PC-3 (cell line): Measurements from ENCODE around the gene MEFV. TPM values are rescaled to one million over a fixed set of nuclear protein-coding genes. Genes with fewer than 3 reads are reported as not detected.

Experiments used
- ATAC-seq: fragments of 200-7000 bp; cut with Tn5 transposase; 2 replicates; pipeline ENCODE4 v1.9.1; 2020; ENCODE audit warnings: mild to moderate bottlenecking, moderate library complexity
- BruUV-seq: library from RNA; stranded (reverse); fragments of 400-500 nt; replicated peaks from 2 replicates; lab custom pipeline; 2021; lab: Mats Ljungman, UMichigan
- CTCF ChIA-PET: fragments of 300-600 bp; sonication (Branson Sonifier 250); formaldehyde crosslinking; loops from one replicate; lab custom pipeline; 2022; ENCODE audit warnings: antibody characterized with exemption; lab: Charles Lee
- POLR2A ChIA-PET: fragments of 300-600 bp; sonication (Branson Sonifier 250); formaldehyde crosslinking; loops from one replicate; lab custom pipeline; 2022; ENCODE audit warnings: antibody characterized with exemption; ENCODE audit not compliant: unreplicated experiment; lab: Charles Lee
- DNase-seq: peaks from one replicate; pipeline ENCODE4 v3.0.0-alpha.2; 2015
- H2AFZ ChIP-seq: fragments of 300-600 bp; sonication (generic); 2 replicates; pipeline ENCODE4 v1.6.0; 2016; ENCODE audit warnings: antibody characterized with exemption, low read length
- H3F3A ChIP-seq: fragments of 300-600 bp; sonication (generic); one replicate; pipeline ENCODE4 v1.6.0; 2017; ENCODE audit warnings: antibody characterized with exemption, low read length, control low read depth, mild to moderate bottlenecking; ENCODE audit not compliant: unreplicated experiment
- H3K27ac ChIP-seq: fragments of 300-600 bp; sonication (generic); 2 replicates; pipeline ENCODE4 v1.5.1; 2016; ENCODE audit warnings: mild to moderate bottlenecking, low read length
- H3K27me3 ChIP-seq: fragments of 300-600 bp; sonication (generic); 2 replicates; pipeline ENCODE4 v1.6.1; 2016; ENCODE audit warnings: low read length, mixed read lengths
- H3K36me3 ChIP-seq: fragments of 300-600 bp; sonication (generic); 2 replicates; pipeline ENCODE4 v1.6.1; 2016; ENCODE audit warnings: low read depth, mixed run types, low read length, mixed read lengths
- H3K4me1 ChIP-seq: fragments of 300-600 bp; sonication (generic); 2 replicates; pipeline ENCODE4 v1.5.1; 2016; ENCODE audit warnings: low read length; ENCODE audit not compliant: insufficient read depth
- H3K4me2 ChIP-seq: fragments of 300-600 bp; sonication (generic); 2 replicates; pipeline ENCODE4 v1.6.0; 2016; ENCODE audit warnings: low read length
- H3K4me3 ChIP-seq: fragments of 300-600 bp; sonication (generic); 2 replicates; pipeline ENCODE4 v1.5.1; 2016; ENCODE audit warnings: mild to moderate bottlenecking, low read length, mixed read lengths
- H3K79me2 ChIP-seq: fragments of 300-600 bp; sonication (generic); 2 replicates; pipeline ENCODE4 v1.6.1; 2017; ENCODE audit warnings: low read length, mixed read lengths
- H3K9ac ChIP-seq: fragments of 300-600 bp; sonication (generic); 2 replicates; pipeline ENCODE4 v1.6.0; 2016; ENCODE audit warnings: mild to moderate bottlenecking, low read length
- H3K9me2 ChIP-seq: fragments of 300-600 bp; sonication (generic); replicated peaks from 2 replicates; pipeline ENCODE4 v1.6.1; 2016; ENCODE audit warnings: mixed run types, low read length, mixed read lengths
- H3K9me3 ChIP-seq: fragments of 300-600 bp; sonication (generic); 2 replicates; pipeline ENCODE4 v1.6.1; 2016; ENCODE audit warnings: low read length, mixed read lengths
- H4K20me1 ChIP-seq: fragments of 300-600 bp; sonication (generic); 2 replicates; pipeline ENCODE4 v1.6.1; 2016; ENCODE audit warnings: low read length, mixed read lengths
- EZH2 ChIP-seq: fragments of 300-600 bp; sonication (generic); IDR thresholded peaks from one replicate; pipeline ENCODE4 v1.6.1; 2017; ENCODE audit warnings: antibody characterized with exemption, mild to moderate bottlenecking, low read length; ENCODE audit not compliant: unreplicated experiment
- EZH2phosphoT487 ChIP-seq: fragments of 300-600 bp; sonication (generic); IDR thresholded peaks from 2 replicates; pipeline ENCODE4 v1.6.1; 2018; ENCODE audit warnings: mild to moderate bottlenecking, antibody characterized with exemption, low read length, borderline replicate concordance
- intact Hi-C: fragments of 100-400 bp; cut with micrococcal nuclease; formaldehyde crosslinking; loops from 2 replicates; pipeline ENCODE4 v1.9.0; 2023
- total RNA-seq: library from RNA; depleted of rRNA; stranded (reverse); fragments of >200 nt; gene quantifications from 2 replicates; pipeline ENCODE4 v1.2.3, GENCODE V29; 2014
- TF ChIP-seq, protein P1 (sequence below): fragments of 300-600 bp; sonication (generic); conservative IDR thresholded peaks from 2 replicates; pipeline ENCODE4 v1.5.1; 2017; ENCODE audit warnings: antibody characterized with exemption, low read depth, mild to moderate bottlenecking, low read length

The MEFV gene
- total RNA-seq, 1 experiment from 2014 or later, result 0.04 TPM

DNA sequence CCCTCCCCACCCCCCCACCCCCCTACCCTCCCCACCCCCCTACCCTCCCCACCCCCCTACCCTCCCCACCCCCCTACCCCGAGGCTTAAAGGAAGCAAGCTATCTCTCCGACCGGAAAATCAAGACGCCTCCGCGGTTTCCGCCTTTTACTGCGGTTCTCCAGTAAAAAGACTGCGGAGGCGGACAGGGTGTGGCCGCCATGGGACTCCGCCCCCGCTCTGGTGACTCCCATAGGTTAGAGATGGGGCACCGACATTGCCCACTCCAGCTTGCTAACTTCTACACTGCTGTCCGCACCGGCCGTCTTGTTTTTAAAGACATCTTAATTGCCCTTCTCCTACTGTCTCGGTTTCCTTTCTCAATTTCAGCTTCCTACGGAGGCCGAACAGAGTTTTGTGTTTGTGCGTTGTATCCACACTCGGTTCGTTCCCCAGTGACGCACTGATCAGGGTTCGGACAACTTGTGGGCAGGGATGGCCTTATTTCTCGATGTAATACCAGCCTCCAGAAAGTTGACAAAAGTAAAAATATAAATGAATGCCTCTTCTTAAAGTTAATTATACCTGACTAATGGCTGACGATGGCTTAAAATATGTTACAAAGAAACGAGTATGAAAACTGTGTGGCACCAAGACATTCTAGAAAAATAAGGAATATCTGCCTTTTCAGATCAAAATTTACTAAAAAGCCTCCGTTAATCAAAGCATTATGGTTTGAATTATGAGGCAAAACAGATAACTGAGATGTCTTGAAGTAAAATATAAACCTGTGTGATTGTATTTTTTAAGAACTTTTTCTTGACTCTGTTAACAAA is 20.4 kb downstream of the MEFV start:
- no peaks in the 10 kb centered on the region for H3K9me2 ChIP-seq
- intact Hi-C loops, result no loop called here
- H3K9me3 ChIP-seq, result no peaks in the 10 kb centered on the region; the same call in 1 of the 2 replicates
- no peak overlapping the region for H3K4me2 ChIP-seq
- H3K27ac ChIP-seq, result no peak overlapping the region
- H3F3A ChIP-seq, result no peaks in the 10 kb centered on the region
- H2AFZ ChIP-seq, result no peak overlapping the region
- ATAC-seq, result no peak
- H3K4me1 ChIP-seq, result peaks cover 8% of the 10 kb centered on the region; the same call in 1 of the 2 replicates
- no peaks in the 10 kb centered on the region for H3K27me3 ChIP-seq
- no peak overlapping the region for H3K9ac ChIP-seq
- H4K20me1 ChIP-seq, result no peaks in the 10 kb centered on the region
- no TSS peak for BruUV-seq
- POLR2A ChIA-PET, result no interaction called here
- CTCF ChIA-PET, result no interaction called here
- H3K79me2 ChIP-seq, result peaks cover 15% of the 10 kb centered on the region
- DNase-seq, result peak; percentile 19
- TF ChIP-seq, protein P1, sequence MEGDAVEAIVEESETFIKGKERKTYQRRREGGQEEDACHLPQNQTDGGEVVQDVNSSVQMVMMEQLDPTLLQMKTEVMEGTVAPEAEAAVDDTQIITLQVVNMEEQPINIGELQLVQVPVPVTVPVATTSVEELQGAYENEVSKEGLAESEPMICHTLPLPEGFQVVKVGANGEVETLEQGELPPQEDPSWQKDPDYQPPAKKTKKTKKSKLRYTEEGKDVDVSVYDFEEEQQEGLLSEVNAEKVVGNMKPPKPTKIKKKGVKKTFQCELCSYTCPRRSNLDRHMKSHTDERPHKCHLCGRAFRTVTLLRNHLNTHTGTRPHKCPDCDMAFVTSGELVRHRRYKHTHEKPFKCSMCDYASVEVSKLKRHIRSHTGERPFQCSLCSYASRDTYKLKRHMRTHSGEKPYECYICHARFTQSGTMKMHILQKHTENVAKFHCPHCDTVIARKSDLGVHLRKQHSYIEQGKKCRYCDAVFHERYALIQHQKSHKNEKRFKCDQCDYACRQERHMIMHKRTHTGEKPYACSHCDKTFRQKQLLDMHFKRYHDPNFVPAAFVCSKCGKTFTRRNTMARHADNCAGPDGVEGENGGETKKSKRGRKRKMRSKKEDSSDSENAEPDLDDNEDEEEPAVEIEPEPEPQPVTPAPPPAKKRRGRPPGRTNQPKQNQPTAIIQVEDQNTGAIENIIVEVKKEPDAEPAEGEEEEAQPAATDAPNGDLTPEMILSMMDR, result no peak
- no peak for TF ChIP-seq EZH2
- TF ChIP-seq EZH2phosphoT487, result no peak
- H3K4me3 ChIP-seq, result no peak overlapping the region
- peaks cover 27% of the 10 kb centered on the region for H3K36me3 ChIP-seq

DNA sequence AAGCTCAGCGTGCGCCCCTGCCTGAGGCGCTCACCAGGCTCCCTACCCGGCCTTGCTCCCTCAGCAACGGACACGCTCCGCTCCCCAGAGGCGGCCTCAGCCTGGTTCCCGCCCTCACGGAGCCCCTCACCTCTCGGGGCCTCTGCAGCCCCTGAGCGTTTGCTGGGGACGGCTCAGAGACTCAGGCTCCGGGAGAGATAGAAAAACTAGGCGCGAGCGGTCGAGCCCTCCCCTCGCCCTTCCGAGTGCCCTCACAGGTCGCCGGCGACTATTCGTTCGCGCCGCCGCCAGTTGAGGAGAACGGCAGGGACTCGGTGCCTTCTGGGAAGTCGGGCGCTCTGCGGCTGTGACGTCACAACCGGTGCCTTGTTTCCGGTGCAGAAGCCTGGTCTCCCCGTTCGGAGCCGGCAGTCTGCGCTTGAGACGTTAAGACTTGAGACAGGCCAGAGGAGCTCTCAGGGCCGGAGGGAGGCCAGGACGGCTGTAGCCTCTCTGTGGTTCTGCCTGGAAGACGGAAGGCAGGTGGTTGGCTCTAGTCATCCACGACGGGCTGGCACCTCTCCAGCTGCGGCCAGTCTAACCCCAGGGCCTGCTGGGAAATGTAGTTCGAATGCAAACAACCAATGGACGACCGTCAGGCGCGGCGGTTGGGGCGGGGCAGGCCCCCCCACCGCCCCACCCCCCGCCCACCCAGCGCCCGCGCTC is 21.4 kb downstream of the MEFV start, which contains the start of gene ZNF200:
ZNF200 (minus strand) TSS at position 302 of the 705 bp plus-strand sequence. CDS start 1,403 bp downstream, outside the sequence.
- intact Hi-C loops, result no loop called here

More for the DNA sequence above, 21.4 kb downstream of the MEFV start, which contains the start of gene ZNF200:
- Histone ChIP-seq H3K27me3 (no peaks in the 10 kb centered on the region), H3K36me3 (peaks cover 37% of the 10 kb centered on the region), H3K9me2 (no peaks in the 10 kb centered on the region), H2AFZ (peak within 1 kb of the TSS; percentile 89), H3K4me1 (peaks cover 8% of the 10 kb centered on the region; the same call in 1 of the 2 replicates), H3K4me2 (peak within 1 kb of the TSS; percentile 95), H3K79me2 (peaks cover 15% of the 10 kb centered on the region), H3F3A (no peaks in the 10 kb centered on the region), H3K9ac (peak within 1 kb of the TSS; percentile 92), H3K27ac (peak within 1 kb of the TSS; percentile 78), H3K9me3 (no peaks in the 10 kb centered on the region; the same call in 1 of the 2 replicates), H4K20me1 (no peaks in the 10 kb centered on the region), H3K4me3 (peak within 1 kb of the TSS; percentile 90)
- no TSS peak for BruUV-seq
- ChIA-PET POLR2A (interaction anchor here (0.6 kb wide), 1 partner anchor 129 kb away, joined by 15 read pairs; no protein-coding TSS in a partner anchor), CTCF (no interaction called here)
- DNase-seq (peak; percentile 90), ATAC-seq (peak; percentile 98)
- TF ChIP-seq, protein P1, result no peak
- TF ChIP-seq EZH2 (no peak), EZH2phosphoT487 (no peak)
